ENCODE data around the gene COQ5. TPM values are rescaled to one million over a fixed set of nuclear protein-coding genes. Genes with fewer than 3 reads are reported as not detected.

The COQ5 gene
- total RNA-seq, 1 donor from 2014 or later, result 24.1 TPM

- TF ChIP-seq CTCF (IDR thresholded peaks at IDR 0.05), result no peak
- DNase-seq (no peak), ATAC-seq (peak; percentile 20 to 23)
- Histone ChIP-seq H3K27me3 (ENCODE audit: low read depth) (no peaks in the 10 kb centered on the region), H3K36me3 (peaks cover 24% of the 10 kb centered on the region), H3K4me3 (no peak overlapping the region), H3K9me3 (no peaks in the 10 kb centered on the region), H3K27ac (peak overlapping the region; percentile 75), H3K4me1 (peaks cover 83% of the 10 kb centered on the region)
- intact Hi-C loops (cut with DNase I), result no loop called here
Measured at GRCh38 chr12:120540445-120540844, 11.5 kb upstream of the COQ5 start.

GRCh38 chr12:120539303-120539702, 10.3 kb upstream of the COQ5 start:
- TF ChIP-seq CTCF (IDR thresholded peaks at IDR 0.05), result no peak
- peaks cover 23% of the 10 kb centered on the region for H3K36me3 ChIP-seq
- intact Hi-C loops (cut with DNase I), result no loop called here
- H3K4me3 ChIP-seq, result no peak overlapping the region
- H3K4me1 ChIP-seq, result peaks cover 79% of the 10 kb centered on the region
- ATAC-seq (no peak), DNase-seq (no peak)
- H3K27me3 ChIP-seq (ENCODE audit: low read depth), result no peaks in the 10 kb centered on the region
- H3K27ac ChIP-seq, result peak overlapping the region; percentile 75
- H3K9me3 ChIP-seq, result no peaks in the 10 kb centered on the region

- peaks cover 77% of the 10 kb centered on the region for H3K4me1 ChIP-seq
- no peak for TF ChIP-seq CTCF (IDR thresholded peaks at IDR 0.05)
- no peaks in the 10 kb centered on the region for H3K27me3 ChIP-seq (ENCODE audit: low read depth)
- intact Hi-C loops (cut with DNase I), result no loop called here
- peak; percentile 60 to 64 for ATAC-seq
- peak overlapping the region; percentile 75 for H3K27ac ChIP-seq
- DNase-seq, result peak; percentile 60
- peaks cover 17% of the 10 kb centered on the region for H3K36me3 ChIP-seq
- peak overlapping the region; percentile 77 for H3K4me3 ChIP-seq
- H3K9me3 ChIP-seq, result no peaks in the 10 kb centered on the region
Measured at GRCh38 chr12:120538281-120539156, 9.6 kb upstream of the COQ5 start.

- intact Hi-C loops (cut with DNase I), result no loop called here
- no peak for ATAC-seq
Measured at GRCh38 chr12:120537856-120538220, 8.9 kb upstream of the COQ5 start.

More at GRCh38 chr12:120537856-120538220, 8.9 kb upstream of the COQ5 start:
- TF ChIP-seq CTCF (IDR thresholded peaks at IDR 0.05), result no peak
- peaks cover 77% of the 10 kb centered on the region for H3K4me1 ChIP-seq
- peak overlapping the region; percentile 75 for H3K27ac ChIP-seq
- H3K4me3 ChIP-seq, result peak overlapping the region; percentile 77
- no peaks in the 10 kb centered on the region for H3K27me3 ChIP-seq (ENCODE audit: low read depth)
- H3K9me3 ChIP-seq, result no peaks in the 10 kb centered on the region
- no peak for DNase-seq
- peaks cover 12% of the 10 kb centered on the region for H3K36me3 ChIP-seq

Measured in lower lobe of right lung (tissue), 2 donors.